Neuron (in vitro differentiated cells): ENCODE results near the gene CAMTA1.
"Not testable (repeated sequence)": the region's sequence is repeated elsewhere in the genome, so short reads cannot be mapped to it uniquely, and the experiment has no call there.

Source experiments
- H2AFZ ChIP-seq: one replicate; pipeline ENCODE4 v1.6.1; 2013; ENCODE audit warnings: low read depth, mild to moderate bottlenecking, inconsistent platforms, low read length, moderate library complexity
- H3K27me3 ChIP-seq: one replicate; pipeline ENCODE4 v1.6.1; 2013; ENCODE audit warnings: low read length; ENCODE audit not compliant: insufficient read depth
- H3K36me3 ChIP-seq: one replicate; pipeline ENCODE4 v1.6.1; 2013; ENCODE audit warnings: low read length; ENCODE audit not compliant: insufficient read depth
- H3K4me1 ChIP-seq: one replicate; pipeline ENCODE4 v1.6.1; 2013; ENCODE audit warnings: low read length; ENCODE audit not compliant: insufficient read depth
- H3K4me3 ChIP-seq: 2 replicates; pipeline ENCODE4 v1.5.1; 2013; ENCODE audit warnings: mild to moderate bottlenecking, low read length, moderate library complexity
- H3K9me3 ChIP-seq: one replicate; pipeline ENCODE4 v1.6.1; 2013; ENCODE audit warnings: low read length

The CAMTA1 gene

GRCh38 chr1:6915999-6916565 lies 130.8 kb downstream of the CAMTA1 start:
- Histone ChIP-seq H3K4me3 (no peak overlapping the region), H3K4me1 (peaks cover 38% of the 10 kb centered on the region), H3K9me3 (no peaks in the 10 kb centered on the region), H3K27me3 (no peaks in the 10 kb centered on the region), H2AFZ (no peak overlapping the region), H3K36me3 (no peaks in the 10 kb centered on the region)

DNA sequence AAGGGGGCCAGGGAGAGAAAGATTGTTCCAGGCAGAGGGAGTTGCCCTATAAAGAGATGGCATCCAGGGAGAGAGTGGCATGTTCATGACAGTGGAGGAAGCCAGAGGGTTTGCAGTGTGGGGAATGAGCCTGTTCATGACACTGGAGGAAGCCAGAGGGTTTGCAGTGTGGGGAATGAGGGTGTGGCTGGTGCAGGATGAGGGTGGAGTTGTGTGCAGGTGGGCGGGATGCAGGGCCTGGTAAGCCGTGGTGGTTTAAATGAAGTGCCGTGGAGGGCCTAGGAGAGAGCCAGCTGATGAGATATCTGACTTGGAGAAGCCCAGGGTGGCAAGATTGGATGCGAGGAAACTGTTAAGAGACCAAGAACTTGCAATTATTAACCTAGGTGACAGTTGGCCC lies 131.8 kb downstream of the CAMTA1 start:
- H3K9me3 ChIP-seq, result no peaks in the 10 kb centered on the region
- H3K36me3 ChIP-seq, result no peaks in the 10 kb centered on the region
- H3K4me1 ChIP-seq, result peaks cover 31% of the 10 kb centered on the region
- H2AFZ ChIP-seq, result no peak overlapping the region
- no peaks in the 10 kb centered on the region for H3K27me3 ChIP-seq
- H3K4me3 ChIP-seq, result no peak overlapping the region

DNA sequence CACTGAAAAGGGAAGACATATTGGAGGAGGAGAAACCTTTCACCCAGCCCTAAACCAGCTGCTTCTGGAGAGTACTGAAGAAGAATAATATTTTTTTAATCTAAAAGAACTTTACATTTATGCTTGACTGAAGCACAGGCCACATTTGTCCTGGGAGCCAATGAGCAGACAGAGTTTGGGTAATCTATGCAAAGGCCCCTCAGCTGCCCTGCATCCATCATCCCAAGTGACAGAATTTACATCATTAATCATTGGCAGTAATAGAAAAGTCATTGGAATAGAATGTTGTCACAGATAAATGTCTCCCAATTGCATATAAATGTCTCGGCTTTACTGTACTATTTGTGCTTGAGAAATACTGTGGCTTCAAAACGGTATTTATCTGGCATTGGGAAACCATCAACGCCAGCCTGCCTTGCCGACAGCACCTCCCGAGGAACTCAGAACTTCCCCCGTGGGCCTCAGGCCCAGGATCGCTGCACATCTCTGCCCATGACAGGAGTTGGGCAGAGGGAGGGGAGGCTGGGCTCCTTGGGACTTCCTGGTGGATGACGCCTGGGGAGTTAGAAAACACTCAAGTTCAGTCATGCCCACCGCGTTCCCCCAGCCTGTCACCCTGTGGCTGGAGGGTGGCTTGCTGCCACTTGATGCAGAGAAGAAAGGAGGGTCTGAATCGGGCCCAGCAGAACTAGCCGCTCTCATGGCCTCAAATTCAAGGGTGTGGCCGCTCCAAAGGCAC lies 133.1 kb downstream of the CAMTA1 start:
- Histone ChIP-seq H3K4me3 (no peak overlapping the region), H3K4me1 (peaks cover 29% of the 10 kb centered on the region), H3K27me3 (no peaks in the 10 kb centered on the region), H2AFZ (no peak overlapping the region), H3K9me3 (no peaks in the 10 kb centered on the region), H3K36me3 (no peaks in the 10 kb centered on the region)

DNA sequence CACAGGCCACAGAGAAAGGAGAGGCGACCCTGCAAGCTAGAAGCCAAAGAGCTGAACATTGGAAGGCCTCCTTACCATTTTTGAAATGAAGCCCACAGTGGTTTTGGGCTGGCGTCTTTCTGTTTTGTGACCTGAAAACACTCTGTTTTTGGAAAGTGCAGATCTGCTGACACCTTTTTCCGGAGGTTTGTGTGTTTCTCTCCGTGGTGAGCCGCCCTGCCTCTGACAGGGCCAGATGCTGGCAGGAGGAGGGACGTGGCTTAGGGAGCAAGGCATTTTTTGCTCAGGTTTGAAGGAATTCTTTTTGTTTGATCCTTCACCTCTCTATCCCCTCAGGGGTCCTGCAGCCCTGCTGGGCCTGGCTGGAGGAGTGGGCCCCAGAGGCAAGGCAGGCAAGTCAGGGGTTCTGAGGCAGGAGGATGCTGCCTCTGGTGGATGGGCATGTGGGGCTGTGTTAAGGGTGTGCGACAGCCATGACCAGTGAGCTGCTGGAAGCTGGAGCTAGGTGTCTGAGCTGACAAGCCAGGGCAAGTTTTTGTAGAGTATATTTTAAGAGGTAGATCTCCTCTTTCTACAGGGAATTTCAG lies 133.8 kb downstream of the CAMTA1 start:
- Histone ChIP-seq H3K9me3 (no peaks in the 10 kb centered on the region), H2AFZ (no peak overlapping the region), H3K27me3 (no peaks in the 10 kb centered on the region), H3K36me3 (no peaks in the 10 kb centered on the region), H3K4me1 (peaks cover 31% of the 10 kb centered on the region), H3K4me3 (no peak overlapping the region)

- H3K4me1 ChIP-seq, result peaks cover 26% of the 10 kb centered on the region
- H3K4me3 ChIP-seq, H3K9me3 ChIP-seq, H3K36me3 ChIP-seq, H2AFZ ChIP-seq, H3K27me3 ChIP-seq: not testable (repeated sequence)
Measured at GRCh38 chr1:6921506-6921905, 136.3 kb downstream of the CAMTA1 start.

DNA sequence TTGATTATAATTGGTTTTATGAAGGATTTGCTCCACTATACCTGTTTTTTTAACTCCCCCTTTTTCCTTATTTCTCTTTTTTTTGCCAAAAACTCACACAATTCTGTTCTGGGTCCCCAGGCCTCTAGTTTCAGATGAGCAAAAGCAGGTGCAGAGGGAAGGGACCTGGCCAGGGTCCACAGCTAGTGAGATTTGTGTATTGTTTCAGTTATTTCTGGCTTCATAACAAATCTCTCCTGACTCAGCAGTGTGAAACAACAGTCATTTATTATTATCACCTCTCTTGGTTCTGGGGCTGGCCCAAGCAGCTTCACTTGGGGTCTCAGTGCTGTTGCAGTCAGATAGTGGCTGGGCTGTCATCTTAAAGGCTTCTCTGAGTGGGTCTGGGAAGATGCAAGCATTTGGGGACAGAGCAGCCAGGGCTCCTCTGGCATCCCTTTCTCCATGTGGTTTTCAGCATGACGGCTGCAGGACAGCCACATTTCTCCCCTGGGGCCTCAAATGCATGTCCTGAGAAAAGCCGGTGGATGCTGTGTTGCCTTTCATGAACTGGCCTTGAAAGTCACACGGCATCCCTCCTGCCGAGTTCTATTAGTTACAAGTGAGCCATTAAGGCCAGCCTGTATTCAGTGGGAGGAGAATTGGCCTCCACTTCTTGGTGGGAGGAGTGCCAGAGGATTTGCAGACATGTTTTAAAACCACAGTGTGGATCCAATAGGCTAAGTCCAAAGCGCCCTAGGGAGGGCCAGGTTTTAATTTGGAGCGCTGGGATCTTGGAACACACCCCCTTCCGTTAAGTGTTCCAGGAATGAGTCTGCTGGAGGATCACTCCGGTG lies 137.1 kb downstream of the CAMTA1 start:
- no peaks in the 10 kb centered on the region for H3K27me3 ChIP-seq

GRCh38 chr1:6923012-6923411 lies 137.8 kb downstream of the CAMTA1 start:
- Histone ChIP-seq H3K9me3 (no peaks in the 10 kb centered on the region), H2AFZ (no peak overlapping the region), H3K36me3 (no peaks in the 10 kb centered on the region), H3K4me1 (peaks cover 26% of the 10 kb centered on the region), H3K27me3 (no peaks in the 10 kb centered on the region), H3K4me3 (no peak overlapping the region)

More for the DNA sequence above, 137.1 kb downstream of the CAMTA1 start:
- peaks cover 26% of the 10 kb centered on the region for H3K4me1 ChIP-seq
- no peak overlapping the region for H3K4me3 ChIP-seq
- no peaks in the 10 kb centered on the region for H3K9me3 ChIP-seq
- H3K36me3 ChIP-seq, result no peaks in the 10 kb centered on the region
- H2AFZ ChIP-seq, result no peak overlapping the region

DNA sequence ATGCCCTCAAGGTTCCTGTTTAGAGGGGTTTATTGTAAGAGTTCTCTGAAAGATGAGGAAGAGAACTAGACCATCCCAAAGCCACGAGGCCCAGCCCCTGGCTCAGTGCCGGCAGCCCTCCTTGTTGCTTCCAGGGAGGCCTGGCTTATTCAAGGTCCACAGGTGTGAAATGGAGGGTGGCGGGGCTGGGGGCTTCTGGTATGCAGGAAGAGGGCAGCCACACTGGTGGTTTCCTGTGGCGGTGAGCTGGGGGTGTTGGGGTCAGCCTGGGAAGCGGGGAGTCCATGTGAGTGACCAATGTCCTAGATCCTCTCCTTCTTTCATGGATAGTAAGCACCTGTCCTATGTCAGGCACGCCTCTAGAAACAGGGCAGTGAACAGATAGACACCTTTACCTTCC lies 138.2 kb downstream of the CAMTA1 start:
- Histone ChIP-seq H2AFZ (no peak overlapping the region), H3K4me3 (no peak overlapping the region), H3K9me3 (no peaks in the 10 kb centered on the region), H3K36me3 (no peaks in the 10 kb centered on the region), H3K4me1 (peaks cover 26% of the 10 kb centered on the region), H3K27me3 (no peaks in the 10 kb centered on the region)

GRCh38 chr1:6923955-6924881 lies 139.0 kb downstream of the CAMTA1 start:
- H3K36me3 ChIP-seq, result no peaks in the 10 kb centered on the region

DNA sequence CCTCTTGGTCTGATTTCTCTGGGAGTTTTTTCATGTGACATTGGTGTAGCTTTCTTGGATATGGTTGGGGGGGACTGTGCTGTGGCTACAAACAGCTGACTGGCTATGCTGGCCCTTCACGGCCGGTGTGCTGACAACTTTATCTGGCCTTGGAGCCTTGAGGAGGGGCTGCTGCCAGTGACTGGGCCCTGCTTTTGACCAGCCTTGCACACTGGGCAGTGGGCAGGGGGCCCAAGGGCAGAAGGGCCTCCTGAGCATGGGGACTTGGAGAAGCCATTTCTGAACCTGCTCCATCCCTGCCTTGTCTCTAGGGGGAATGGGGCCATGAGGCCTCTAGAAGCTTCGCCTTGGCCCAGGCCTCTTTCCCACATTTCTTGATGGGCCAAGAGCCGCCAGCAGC lies 139.6 kb downstream of the CAMTA1 start:
- no peak overlapping the region for H3K4me3 ChIP-seq
- H3K4me1 ChIP-seq, result peaks cover 26% of the 10 kb centered on the region
- no peaks in the 10 kb centered on the region for H3K9me3 ChIP-seq
- no peaks in the 10 kb centered on the region for H3K36me3 ChIP-seq
- no peaks in the 10 kb centered on the region for H3K27me3 ChIP-seq
- H2AFZ ChIP-seq, result no peak overlapping the region

More at GRCh38 chr1:6923955-6924881, 139.0 kb downstream of the CAMTA1 start:
- Histone ChIP-seq H3K27me3 (no peaks in the 10 kb centered on the region), H3K4me1 (peaks cover 26% of the 10 kb centered on the region), H3K9me3 (no peaks in the 10 kb centered on the region), H2AFZ (no peak overlapping the region), H3K4me3 (no peak overlapping the region)

DNA sequence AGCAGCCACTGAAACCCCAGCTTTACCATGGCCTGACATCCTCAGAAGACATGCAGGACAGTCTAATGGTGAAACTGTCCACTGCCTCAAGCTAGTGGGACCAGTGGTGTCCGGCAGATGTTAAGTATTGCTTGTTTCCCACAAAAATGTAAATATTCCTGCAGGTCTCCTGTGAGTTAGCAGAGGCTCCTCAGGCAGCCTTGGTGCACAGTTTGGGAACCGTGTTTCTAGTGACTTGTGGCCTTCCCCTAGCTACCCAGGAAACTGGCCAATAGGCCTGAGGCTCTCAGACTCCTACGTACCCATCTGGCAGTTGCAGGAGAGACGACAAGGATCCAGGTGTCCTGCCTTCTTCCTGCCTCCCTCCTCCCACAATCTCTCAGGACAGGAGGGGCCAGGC lies 142.4 kb downstream of the CAMTA1 start:
- H3K4me3 ChIP-seq, result no peak overlapping the region
- no peaks in the 10 kb centered on the region for H3K36me3 ChIP-seq
- no peaks in the 10 kb centered on the region for H3K9me3 ChIP-seq
- H2AFZ ChIP-seq, result no peak overlapping the region
- H3K4me1 ChIP-seq, result peaks cover 19% of the 10 kb centered on the region
- H3K27me3 ChIP-seq, result no peaks in the 10 kb centered on the region

DNA sequence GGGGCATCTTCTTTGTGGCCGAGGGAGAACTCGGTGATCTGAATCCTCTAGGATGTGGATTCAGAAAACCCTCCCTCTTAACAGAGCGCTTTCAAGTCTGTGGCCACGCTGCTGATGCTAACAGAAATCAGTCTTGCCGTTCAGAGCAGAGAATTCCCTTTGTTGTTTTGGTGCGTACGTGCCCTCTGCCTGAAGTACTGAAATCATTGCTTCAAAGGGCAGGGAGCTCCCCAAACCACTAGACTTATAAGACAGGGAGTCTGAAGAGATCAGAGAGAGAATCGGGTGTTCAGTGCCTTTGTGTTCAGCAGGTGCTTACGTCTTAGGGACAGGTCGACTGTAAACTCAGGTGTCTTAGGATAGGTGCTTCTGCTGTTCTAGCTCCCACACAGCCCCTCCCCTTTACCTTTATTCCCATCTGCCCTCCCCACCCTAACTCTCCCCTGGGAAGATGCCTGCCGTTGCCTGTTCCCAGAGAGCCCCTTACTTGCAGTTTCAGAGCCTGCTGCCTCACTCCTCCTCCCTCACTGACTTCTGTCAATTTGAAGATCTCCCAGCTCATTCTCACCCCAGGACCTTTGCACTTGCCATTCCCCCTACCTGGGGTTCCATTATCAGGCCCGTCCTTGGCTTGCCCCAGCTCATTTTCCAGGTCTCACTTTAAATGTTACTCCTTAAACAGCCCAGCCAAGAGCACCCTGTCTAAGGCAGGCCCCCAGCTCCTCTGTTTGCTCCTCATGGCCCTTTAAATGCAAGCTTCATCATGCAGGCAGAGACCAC lies 143.0 kb downstream of the CAMTA1 start:
- no peak overlapping the region for H2AFZ ChIP-seq
- peaks cover 13% of the 10 kb centered on the region for H3K4me1 ChIP-seq
- no peaks in the 10 kb centered on the region for H3K9me3 ChIP-seq
- no peak overlapping the region for H3K4me3 ChIP-seq
- H3K27me3 ChIP-seq, result no peaks in the 10 kb centered on the region
- H3K36me3 ChIP-seq, result no peaks in the 10 kb centered on the region
